Mucosa of descending colon (tissue), 3 donors: Measurements from ENCODE around the gene SLX9. TPM values are rescaled to one million over a fixed set of nuclear protein-coding genes. Genes with fewer than 3 reads are reported as not detected.
A peak's percentile ranks its signal among the peaks of the same experiment; 100 is the strongest.

Experiments used
- ATAC-seq: fragments of 200-7000 bp; cut with Tn5 transposase; one replicate; pipeline ENCODE4 v1.9.1; 2020; ENCODE audit warnings: mild to moderate bottlenecking, moderate library complexity
- DNase-seq, 3 donors: peaks; one replicate each; pipeline ENCODE4 v3.0.0-alpha.2; 2020
- H3K36me3 ChIP-seq: fragments of 200-600 bp; one replicate; pipeline ENCODE4 v1.8.0; 2021; ENCODE audit warnings: low read depth, mild to moderate bottlenecking
- H3K4me1 ChIP-seq: fragments of 200-600 bp; one replicate; pipeline ENCODE4 v1.8.0; 2021; ENCODE audit warnings: low read depth, mild to moderate bottlenecking
- H3K4me3 ChIP-seq: fragments of 200-600 bp; one replicate; pipeline ENCODE4 v1.8.0; 2021; ENCODE audit warnings: mild to moderate bottlenecking
- H3K9me3 ChIP-seq: fragments of 200-600 bp; one replicate; pipeline ENCODE4 v1.8.0; 2021; ENCODE audit warnings: mild to moderate bottlenecking
- intact Hi-C, 2 donors: fragments of 100-400 bp; cut with DNase I in 1 of 2; cut with micrococcal nuclease in 1 of 2; formaldehyde crosslinking; loops; one replicate each; pipeline versions ENCODE4 v1.11.0 to v1.11.1; 2022; cut with DNase I, micrococcal nuclease
- total RNA-seq, 3 donors: library from RNA; stranded (reverse); fragmentation: NEBNext Ultra II Directional in 2 of 3; extraction: Animal tissue kit (Norgen Biotek cat#: 25700) in 2 of 3; gene quantifications; one replicate each; pipeline versions ENCODE4 v1.2.1 to v1.2.4, GENCODE V29; 2021 to 2023
- TF ChIP-seq, protein P1 (sequence below): fragments of 200-600 bp; IDR thresholded peaks from one replicate; pipeline ENCODE4 v1.8.0; 2022; ENCODE audit warnings: antibody characterized with exemption, mild to moderate bottlenecking
- donor health status: DM: no; HTN: no; CAD: no; lungs with moderate emphysema.
- donor health status: DM: no; HTN: no; CAD: no.
- donor health status: DM: no; HTN: yes; CAD: no.

SLX9 gene
- total RNA-seq, 3 donors from 2014 or later, result 19.8 to 42.2 (median 20.9) TPM

DNA sequence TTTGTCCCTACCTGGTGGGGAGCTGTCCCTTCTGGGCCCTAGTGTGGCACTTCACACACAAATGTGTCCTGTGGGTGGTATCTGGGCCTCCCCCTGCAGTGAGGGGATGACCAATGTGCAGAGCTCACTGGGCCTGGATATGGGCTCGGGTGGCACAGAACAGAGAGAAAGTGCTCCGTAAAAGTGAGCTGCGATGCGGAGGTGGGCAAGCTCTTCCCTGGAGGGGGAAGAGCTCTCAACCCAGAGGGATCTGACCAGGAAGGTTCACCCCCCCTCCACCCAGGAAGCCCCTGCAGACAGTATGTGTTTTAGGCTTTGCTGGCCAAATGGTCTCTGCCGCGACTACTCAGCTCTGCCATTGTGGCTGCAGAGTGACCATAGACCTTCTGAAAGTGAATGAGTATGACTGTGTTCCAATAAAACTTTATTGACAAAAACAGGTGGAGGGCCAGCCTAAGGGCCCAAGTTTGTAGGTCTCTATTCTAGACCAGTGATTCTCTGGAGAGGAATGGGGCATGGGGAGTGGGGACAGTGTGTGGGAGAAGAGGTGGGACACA is 10.5 kb upstream of the SLX9 start:
- Histone ChIP-seq H3K4me3 (no peak overlapping the region), H3K36me3 (no peaks in the 10 kb centered on the region), H3K4me1 (peaks cover 14% of the 10 kb centered on the region), H3K9me3 (no peaks in the 10 kb centered on the region)
- TF ChIP-seq, protein P1, sequence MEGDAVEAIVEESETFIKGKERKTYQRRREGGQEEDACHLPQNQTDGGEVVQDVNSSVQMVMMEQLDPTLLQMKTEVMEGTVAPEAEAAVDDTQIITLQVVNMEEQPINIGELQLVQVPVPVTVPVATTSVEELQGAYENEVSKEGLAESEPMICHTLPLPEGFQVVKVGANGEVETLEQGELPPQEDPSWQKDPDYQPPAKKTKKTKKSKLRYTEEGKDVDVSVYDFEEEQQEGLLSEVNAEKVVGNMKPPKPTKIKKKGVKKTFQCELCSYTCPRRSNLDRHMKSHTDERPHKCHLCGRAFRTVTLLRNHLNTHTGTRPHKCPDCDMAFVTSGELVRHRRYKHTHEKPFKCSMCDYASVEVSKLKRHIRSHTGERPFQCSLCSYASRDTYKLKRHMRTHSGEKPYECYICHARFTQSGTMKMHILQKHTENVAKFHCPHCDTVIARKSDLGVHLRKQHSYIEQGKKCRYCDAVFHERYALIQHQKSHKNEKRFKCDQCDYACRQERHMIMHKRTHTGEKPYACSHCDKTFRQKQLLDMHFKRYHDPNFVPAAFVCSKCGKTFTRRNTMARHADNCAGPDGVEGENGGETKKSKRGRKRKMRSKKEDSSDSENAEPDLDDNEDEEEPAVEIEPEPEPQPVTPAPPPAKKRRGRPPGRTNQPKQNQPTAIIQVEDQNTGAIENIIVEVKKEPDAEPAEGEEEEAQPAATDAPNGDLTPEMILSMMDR, result no peak
- intact Hi-C loops, result no loop called here
- ATAC-seq (no peak), DNase-seq (no peak)

DNA sequence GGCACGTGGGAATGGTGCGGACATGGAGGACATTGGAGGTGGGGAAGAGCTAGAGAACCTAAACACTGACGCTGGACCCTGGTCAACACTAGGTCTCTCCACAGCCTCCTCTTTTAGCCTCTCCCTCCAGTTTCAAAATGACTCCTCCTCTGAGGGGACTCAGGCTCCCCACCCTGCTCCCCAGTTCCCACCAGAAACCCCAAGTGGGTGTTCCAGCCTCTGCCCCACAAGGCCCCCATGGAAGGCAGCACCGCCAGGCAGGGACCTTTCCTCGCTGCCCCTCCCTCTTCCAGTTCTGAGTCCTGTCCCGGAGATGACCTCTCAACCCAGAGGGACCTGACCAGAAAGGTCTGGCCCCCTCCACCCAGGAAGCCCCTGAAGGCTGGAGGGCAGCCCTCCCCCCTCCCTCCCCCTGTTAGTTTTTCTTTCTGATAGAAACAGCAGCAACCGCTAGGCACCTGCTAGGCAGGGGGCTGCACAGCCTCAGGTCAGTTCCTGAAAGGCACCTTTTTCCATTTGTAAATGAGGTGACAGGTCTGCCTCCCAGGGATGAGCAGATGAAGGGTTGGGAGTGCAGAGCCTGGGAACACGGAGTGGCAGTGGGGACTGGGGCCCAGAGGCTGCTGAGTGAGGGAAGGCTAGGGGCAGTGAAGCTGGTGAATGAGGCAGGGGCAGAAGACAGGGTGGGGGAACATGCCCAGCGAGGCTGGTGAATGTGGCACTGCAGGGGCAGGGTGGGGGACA is 9.9 kb upstream of the SLX9 start:
- H3K9me3 ChIP-seq, result no peaks in the 10 kb centered on the region
- DNase-seq (peak in 1 of 3 donors; percentile 52), ATAC-seq (no peak)
- no peak overlapping the region for H3K4me3 ChIP-seq
- peaks cover 14% of the 10 kb centered on the region for H3K4me1 ChIP-seq
- H3K36me3 ChIP-seq, result no peaks in the 10 kb centered on the region
- TF ChIP-seq, protein P1, result no peak
- intact Hi-C loops, result loop anchor here in 1 of 2 donors (5.0 kb wide), 1 partner anchor 38 kb away; no protein-coding TSS in a partner anchor

DNA sequence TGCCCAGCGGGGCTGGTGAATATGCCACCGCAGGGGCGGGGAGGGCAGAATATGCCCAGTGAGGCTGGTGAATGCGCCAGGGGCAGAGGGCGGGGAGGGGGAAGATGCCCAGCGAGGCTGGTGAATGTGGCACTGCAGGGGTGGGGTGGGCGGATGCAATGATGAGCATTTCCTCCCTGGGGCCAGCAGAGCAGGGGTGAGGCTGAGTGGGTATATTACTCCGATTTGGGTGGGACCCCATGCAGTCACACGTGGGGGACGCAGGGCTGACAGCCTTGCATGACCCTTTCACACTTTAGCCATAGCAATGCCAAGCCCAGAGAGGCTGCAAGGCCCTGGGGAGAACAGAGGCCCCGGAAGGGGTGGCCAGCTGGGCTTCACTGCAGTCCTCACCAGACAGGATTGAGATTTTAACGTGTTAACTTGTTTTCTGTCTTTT is 9.3 kb upstream of the SLX9 start:
- Histone ChIP-seq H3K4me3 (no peak overlapping the region), H3K9me3 (no peaks in the 10 kb centered on the region), H3K4me1 (peaks cover 14% of the 10 kb centered on the region), H3K36me3 (no peaks in the 10 kb centered on the region)
- DNase-seq (peak; percentile 39 to 87 (median 53)), ATAC-seq (peak; percentile 45)
- intact Hi-C loops, result loop anchor here in 1 of 2 donors (5.0 kb wide), 1 partner anchor 38 kb away; no protein-coding TSS in a partner anchor
- TF ChIP-seq, protein P1, result no peak

DNA sequence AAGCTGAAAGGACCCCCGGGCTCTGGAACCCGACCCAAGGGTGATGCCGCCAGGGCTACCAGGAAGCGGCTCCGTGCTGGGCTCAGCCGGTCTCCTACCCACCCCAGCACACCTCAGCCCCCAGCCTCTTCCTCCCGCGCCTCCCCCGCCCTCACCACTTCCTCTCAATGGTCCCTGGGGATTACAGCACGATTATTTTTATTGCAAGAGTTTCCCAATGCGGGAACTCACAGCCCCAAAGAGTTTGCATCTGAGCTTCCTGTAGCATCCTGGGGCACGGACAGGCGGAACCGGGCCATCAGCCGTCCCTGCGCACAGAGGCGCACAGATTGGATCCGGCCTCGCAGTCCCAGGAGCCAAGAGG is 8.7 kb upstream of the SLX9 start:
- Histone ChIP-seq H3K36me3 (no peaks in the 10 kb centered on the region), H3K4me1 (peaks cover 14% of the 10 kb centered on the region), H3K9me3 (no peaks in the 10 kb centered on the region), H3K4me3 (no peak overlapping the region)
- TF ChIP-seq, protein P1, result no peak
- ATAC-seq (peak; percentile 49), DNase-seq (peak in 1 of 3 donors; percentile 88)
- intact Hi-C loops, result loop anchor here in 1 of 2 donors (5.0 kb wide), 1 partner anchor 39 kb away; no protein-coding TSS in a partner anchor

DNA sequence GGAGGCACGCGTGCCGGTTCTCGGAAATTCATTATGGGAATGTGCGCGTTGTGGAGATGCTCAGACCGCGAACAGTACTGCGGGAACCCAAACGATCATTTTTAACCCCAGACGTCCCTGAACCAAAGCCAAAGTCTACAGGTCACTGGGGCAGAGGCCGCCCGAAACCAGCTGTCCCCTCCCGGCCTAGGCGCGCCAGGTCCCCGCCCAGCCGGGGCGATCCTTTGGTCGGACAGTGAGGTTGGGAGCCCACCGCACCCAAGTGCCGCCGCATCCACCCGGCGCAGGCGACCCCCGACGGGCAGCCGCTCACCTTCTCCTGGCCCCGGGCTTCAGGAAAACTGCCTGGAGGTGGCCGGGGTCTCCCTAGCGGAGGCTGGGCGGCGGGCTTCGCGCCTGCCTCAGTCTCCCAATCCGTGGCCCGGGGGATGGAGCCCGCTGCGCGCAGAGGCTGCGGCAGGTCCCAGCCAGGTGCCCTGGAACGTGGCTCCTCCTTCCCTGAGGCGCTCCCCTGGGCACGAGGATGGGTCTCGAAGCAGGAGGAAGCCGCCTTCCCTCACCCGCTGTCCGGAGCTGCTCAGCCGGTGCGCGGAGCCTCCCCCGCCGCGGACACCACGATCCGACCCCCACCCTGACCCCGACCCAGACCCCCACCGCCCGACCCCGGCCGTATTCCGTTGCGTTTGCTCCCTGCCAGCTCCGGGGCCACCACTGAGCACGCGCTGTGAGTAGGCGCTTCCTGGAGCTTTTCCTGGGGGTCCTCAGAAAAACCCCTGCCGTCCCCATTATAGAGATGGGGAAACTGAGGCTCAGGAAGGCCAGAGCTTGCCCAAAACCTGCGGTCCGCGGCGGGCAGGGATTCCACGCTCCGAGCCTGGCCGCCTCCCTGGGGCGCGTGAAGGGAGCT is 8.1 kb upstream of the SLX9 start:
- Histone ChIP-seq H3K36me3 (no peaks in the 10 kb centered on the region), H3K4me3 (no peak overlapping the region), H3K9me3 (no peaks in the 10 kb centered on the region), H3K4me1 (peaks cover 14% of the 10 kb centered on the region)
- TF ChIP-seq, protein P1, result no peak
- DNase-seq (peak in 1 of 3 donors; percentile 66), ATAC-seq (peak; percentile 9)
- intact Hi-C loops, result loop anchor here in 1 of 2 donors (5.0 kb wide), 1 partner anchor 39 kb away; no protein-coding TSS in a partner anchor
